Hematopoietic multipotent progenitor cell treated with erythropoietin and hydrocortisone succinate and interleukin-3 and kit ligand, for 17 days (in vitro differentiated cells): ENCODE measurements around the gene FBXL17.

Experiments
- DNase-seq: peaks from one replicate; pipeline ENCODE4 v3.0.0-alpha.2; 2015; ENCODE audit warnings: low spot score

The FBXL17 gene

DNA sequence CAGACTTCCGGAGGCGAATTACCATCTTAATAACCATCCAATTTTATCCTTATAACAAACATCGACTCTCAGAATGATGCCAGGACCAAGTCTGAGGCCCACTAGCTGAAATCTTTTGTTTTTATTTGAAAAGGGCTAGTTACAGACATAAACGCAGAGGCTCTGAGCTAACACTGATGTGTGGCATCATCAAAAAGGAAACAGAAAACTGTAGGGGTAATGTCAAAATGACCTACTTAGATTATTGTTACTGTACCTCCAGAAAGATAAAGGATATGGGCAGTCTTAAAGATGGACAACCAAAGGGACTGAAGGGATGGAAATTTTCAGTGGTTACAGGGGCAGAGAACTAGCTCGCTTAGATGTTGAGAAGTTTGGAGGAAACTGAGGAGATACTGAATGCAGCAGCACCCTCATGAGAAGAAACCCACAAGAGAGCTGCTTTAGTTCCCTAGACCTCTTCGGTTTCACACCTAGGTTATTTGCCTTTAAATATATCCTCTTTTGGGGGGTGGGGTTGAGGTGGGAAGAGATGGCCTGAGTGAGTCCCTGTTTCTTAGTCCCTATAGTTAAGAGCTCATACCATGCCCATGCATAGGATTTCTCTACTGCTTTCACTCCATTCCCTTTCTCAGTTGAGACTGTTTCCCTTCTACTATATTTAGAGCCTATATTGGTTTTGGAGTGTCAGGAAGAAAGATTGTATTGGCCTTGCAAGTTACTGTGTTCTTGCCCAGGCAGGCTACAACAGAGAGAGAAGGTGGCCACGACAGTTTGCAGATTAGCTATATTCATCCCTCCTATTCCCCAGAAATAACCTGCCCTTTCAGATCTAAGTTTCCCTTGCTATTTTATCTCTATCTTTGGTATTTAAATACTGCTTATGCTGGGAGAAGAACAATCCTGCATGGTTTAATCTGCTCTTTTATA, 390.8 kb downstream of the FBXL17 start:
- DNase-seq = no peak

DNA sequence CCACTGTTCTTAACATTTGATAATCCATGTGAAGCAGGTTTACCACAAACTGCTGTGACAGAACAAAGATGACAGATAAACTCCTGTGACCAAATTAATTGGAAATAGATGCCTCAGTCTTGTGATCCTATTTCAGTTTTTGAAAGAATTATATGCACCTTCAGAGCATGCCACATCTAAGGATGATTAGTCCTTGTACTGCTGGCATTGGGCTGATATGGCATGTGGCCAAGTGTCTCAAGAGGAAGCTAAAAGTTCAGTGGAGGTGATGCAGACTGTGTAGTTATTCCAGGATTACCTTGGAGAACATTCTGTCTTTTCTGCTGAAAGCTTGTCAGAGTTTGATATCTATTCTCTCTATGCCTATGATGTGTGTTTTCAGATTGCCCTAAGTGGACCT, 396.8 kb downstream of the FBXL17 start:
- DNase-seq = peak; percentile 19

GRCh38 chr5:107982703-107983425, 399.0 kb downstream of the FBXL17 start:
- DNase-seq = no peak

GRCh38 chr5:107980923-107981692, 400.8 kb downstream of the FBXL17 start:
- DNase-seq = no peak

GRCh38 chr5:107979900-107980299, 402.0 kb downstream of the FBXL17 start:
- DNase-seq = no peak

- DNase-seq = no peak
Observed at GRCh38 chr5:107979291-107979690, 402.6 kb downstream of the FBXL17 start.

DNA sequence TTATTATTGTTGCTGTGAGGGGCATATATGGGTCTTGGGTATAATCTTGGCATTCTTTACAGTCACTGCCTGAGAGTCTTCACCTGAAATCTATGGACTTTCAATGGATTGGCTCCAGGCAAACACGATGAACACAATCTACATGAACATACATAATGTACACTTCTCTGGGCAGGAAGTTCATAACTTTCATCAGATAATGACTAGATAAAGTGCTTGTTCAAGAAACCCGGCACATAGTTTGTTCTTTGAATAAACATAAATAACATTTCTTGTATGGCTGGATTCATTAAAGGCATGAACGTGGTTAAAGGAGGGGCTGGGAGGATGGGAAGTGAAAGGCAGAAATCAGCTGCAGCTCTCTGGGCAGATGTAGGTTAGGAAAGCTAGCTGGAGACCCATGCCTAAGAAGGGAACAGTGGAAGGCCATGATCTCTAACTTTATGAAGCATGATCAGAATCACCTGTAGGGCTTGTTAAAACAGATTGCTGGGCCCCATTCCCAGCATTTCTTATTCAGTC, 404.3 kb downstream of the FBXL17 start:
- no peak for DNase-seq

- no peak for DNase-seq
Observed at GRCh38 chr5:107975568-107975967, 406.3 kb downstream of the FBXL17 start.

- DNase-seq = no peak
Observed at GRCh38 chr5:107971846-107972245, 410.1 kb downstream of the FBXL17 start.

GRCh38 chr5:107969847-107970246, 412.1 kb downstream of the FBXL17 start:
- no peak for DNase-seq

DNA sequence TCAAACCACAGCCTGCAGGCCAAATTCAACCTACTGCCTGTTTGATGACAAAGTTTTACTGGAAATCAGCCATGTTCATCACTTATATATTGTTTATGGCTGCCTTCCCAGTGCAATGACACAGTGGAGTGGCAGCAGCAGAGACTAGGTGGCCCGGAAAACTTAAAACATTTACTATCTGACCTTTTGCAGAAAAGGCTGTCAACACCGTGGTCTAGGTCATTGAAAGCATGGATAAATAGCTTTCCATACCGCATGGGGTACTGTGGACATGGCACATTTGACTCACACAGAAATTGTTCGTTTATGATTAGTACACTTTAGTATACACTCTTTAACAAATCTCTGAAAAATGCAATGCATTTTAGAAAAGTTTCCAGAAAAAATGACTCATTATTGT, 412.9 kb downstream of the FBXL17 start:
- no peak for DNase-seq

GRCh38 chr5:107968406-107968843, 413.5 kb downstream of the FBXL17 start:
- no peak for DNase-seq

DNA sequence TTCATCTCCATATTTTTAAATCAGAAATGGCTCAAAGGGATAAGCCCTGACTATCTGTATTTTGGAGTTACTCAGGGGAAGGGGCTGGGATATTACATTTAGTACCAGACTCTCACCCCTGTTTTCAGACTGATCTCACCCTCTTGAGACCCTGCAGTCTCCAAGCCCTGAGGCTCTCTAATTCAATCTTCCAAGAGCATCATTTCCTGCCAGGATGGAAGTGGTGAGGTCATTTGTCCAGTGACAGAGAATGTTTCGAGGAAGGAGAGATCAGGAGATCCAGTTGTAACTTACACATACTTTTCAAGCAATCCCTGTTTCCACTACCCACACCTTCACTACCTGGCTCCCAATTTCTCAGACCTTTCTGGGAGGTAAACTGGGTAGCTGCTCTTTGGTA, 415.7 kb downstream of the FBXL17 start:
- DNase-seq = no peak

DNA sequence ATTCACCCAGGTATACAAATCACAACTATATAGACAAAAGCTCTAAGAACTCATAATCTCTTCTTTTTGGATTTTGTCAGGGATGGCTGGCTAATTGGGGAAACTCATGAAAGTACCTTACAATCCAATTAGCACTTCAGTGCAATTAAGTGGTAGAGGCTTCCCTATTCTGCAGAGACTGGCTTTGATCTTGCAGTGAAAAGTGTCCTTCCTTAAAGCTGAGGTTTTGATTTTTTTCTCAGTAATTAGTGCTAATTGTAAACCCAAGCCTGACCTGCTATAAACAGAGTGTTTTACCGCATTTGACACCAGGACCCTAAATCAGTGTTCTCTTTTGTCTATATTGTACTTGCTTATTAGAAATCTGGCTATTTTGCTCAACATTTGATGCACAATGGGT, 417.2 kb downstream of the FBXL17 start:
- DNase-seq = no peak

DNA sequence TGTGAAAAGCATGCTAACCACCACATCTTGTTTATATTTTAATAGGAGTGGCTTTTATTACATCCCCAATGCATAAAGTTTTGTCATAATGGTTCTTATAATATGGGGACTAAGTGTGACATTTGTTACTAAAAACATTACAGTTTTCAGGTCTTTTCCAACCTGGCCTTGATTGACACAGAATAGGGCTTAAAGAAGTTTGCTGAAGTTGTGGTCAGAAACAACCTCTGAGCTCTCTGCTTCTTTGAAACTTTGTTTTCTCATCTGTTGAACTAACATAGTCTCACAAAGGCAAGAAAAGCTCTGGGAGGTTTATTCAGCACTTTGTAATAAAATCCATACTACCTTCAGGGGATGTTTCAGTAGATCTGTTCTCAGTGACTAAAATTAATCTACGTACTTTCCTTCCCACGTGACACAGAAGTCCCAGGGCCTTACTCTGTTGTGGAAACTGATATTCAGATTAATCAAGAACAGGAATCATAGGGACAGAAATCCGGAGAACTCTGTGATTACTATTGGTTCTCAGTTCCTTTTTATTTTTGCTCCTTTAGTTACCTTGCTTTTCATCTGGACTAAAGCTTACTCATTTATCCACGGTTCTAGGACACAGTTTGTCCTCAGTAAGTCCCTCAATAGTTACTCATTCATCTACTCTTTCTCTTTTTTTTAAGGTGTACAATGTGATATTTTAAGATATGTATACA, 422.2 kb downstream of the FBXL17 start:
- DNase-seq = no peak

- no peak for DNase-seq
Observed at GRCh38 chr5:107958861-107959260, 423.0 kb downstream of the FBXL17 start.

GRCh38 chr5:107958432-107958831, 423.5 kb downstream of the FBXL17 start:
- no peak for DNase-seq

GRCh38 chr5:107957051-107957450, 424.8 kb downstream of the FBXL17 start:
- DNase-seq = no peak

DNA sequence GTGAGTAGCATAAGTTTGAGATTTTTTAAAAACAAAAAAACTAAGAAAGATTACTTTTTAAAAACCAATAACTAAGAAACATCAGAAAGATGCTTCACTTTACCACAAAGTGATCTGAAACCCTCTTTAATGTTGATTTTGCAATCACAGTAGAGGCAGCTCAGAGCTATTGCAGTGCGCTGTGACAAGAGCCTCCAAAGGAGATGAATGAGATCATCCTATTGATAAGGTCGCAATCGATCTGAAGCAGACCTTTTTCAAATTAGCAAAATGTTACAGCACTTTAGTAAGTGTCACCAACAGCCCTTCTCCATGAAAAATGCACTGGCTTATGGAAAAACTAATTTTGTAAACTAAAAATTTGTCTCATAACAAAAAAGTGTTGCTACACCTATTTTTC, 426.6 kb downstream of the FBXL17 start:
- DNase-seq = no peak

- DNase-seq = no peak
Observed at GRCh38 chr5:107954254-107954653, 427.6 kb downstream of the FBXL17 start.

GRCh38 chr5:107952450-107952849, 429.4 kb downstream of the FBXL17 start:
- DNase-seq = no peak

DNA sequence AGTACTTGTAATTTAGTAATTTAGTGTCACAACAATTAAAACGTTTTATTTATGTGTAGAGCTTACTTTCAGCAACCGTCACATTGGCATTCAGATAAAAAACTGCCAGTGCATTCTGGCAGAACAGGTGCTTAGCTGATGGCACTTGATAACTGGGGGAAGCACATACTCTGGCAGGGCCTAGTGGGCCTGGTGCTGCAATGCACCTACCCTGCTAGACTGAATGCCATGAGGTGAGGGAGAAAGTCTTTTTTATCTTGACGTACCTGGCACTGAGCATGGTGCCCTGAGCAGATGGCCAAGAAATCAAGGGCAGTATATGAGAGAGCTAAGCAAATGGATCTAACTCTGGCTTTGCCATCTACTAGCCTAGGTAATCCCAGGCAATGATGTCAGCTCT, 430.6 kb downstream of the FBXL17 start:
- DNase-seq = no peak
